ENCODE results near the gene DGCR2. TPM values are rescaled to one million over a fixed set of nuclear protein-coding genes. Genes with fewer than 3 reads are reported as not detected.

DGCR2 gene
- total RNA-seq, 6 experiments from 2014 or later: 19.8 to 31.7 (median 24.7) TPM

DNA sequence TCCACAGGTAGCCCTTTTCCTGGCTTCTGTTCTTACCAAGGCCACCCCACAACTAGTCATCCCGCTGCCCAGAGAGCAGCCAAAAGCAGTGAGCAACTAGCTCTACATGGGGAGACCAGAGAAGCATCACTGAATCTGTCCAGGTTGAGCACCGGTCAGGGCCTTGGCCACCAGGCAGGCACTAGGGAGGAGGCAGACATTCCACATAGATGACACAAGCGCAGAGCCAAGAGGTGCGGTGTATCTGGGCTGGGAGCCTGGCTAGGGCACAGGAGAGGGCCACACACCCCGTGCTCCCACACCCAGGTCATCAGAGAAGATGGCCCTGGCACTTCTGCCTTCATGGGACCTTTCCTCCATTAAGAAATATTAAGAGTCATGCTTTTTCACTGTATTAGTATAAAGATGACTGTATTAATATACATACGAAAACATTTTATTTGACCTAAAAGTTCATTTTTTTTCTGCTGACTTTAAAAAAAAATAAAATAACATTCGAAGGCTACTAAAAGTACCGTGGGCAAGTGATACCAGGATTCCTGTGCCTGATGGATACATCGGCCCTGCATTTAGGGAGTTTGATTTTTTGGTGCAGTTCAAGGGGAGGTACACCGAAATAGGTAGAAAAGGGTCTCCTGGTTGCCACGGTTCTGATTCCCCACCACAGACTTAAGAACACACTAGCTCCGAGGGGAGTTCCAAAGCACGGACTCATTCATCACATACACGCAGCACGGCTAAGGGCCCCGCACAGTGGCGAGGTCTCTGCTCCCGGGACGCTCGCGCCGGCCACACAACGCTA is 1.2 kb downstream of the DGCR2 start:
- WGBS (ENCODE audit: insufficient coverage, low coverage, low lambda C conversion rate, missing lambda C conversion rate): 15% methylated on average over 16 of the region's 23 CpGs
- DNase-seq (peak; percentile 77 to 78 (median 77)), ATAC-seq (peak; percentile 44 to 77 (median 59))
- intact Hi-C loops (cut with DNase I): no loop called here
- peak; percentile 19 for TF ChIP-seq POLR2A (IDR thresholded peaks at IDR 0.05)
- TF ChIP-seq, protein P1, sequence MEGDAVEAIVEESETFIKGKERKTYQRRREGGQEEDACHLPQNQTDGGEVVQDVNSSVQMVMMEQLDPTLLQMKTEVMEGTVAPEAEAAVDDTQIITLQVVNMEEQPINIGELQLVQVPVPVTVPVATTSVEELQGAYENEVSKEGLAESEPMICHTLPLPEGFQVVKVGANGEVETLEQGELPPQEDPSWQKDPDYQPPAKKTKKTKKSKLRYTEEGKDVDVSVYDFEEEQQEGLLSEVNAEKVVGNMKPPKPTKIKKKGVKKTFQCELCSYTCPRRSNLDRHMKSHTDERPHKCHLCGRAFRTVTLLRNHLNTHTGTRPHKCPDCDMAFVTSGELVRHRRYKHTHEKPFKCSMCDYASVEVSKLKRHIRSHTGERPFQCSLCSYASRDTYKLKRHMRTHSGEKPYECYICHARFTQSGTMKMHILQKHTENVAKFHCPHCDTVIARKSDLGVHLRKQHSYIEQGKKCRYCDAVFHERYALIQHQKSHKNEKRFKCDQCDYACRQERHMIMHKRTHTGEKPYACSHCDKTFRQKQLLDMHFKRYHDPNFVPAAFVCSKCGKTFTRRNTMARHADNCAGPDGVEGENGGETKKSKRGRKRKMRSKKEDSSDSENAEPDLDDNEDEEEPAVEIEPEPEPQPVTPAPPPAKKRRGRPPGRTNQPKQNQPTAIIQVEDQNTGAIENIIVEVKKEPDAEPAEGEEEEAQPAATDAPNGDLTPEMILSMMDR (IDR thresholded peaks at IDR 0.05): no peak
- Histone ChIP-seq H3K9me3 (no peaks in the 10 kb centered on the region), H3K27ac (peak overlapping the region; percentile 70 to 97 (median 93)), H3K4me3 (peak overlapping the region; percentile 55 to 99 (median 99)), H3K27me3 (no peaks in the 10 kb centered on the region), H3K36me3 (no peaks in the 10 kb centered on the region), H3K4me1 (peaks cover 0 to 21% (median 4%) of the 10 kb centered on the region in 4 donors)

DNA sequence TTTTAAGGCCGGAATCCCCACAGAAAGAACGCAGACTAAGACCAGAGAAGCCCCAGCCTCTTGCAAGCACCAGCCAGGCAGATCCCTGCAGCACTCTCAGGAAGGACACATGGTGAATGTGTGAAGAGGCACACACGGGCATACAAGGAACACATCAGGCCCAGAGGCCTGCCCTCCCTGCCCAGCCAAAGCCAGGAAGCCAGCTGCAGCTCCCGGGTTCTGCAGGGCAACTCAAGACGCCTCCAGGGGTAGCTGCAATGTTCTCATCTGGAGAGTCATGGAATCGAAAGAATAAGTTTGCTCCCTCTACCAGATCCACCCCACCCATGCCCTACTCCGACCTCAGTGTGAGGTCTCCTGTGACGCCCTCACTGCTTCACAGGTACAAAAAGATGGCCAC is 2.3 kb downstream of the DGCR2 start:
- no peak overlapping the region for H3K4me3 ChIP-seq
- H3K27ac ChIP-seq: no peak overlapping the region
- peaks cover 0 to 32% (median 6%) of the 10 kb centered on the region in 4 donors for H3K4me1 ChIP-seq
- no peak for ATAC-seq
- H3K27me3 ChIP-seq: no peaks in the 10 kb centered on the region
- no peak for DNase-seq
- 80% methylated on average over 3 of the region's 8 CpGs for WGBS (ENCODE audit: insufficient coverage, low coverage, low lambda C conversion rate, missing lambda C conversion rate)
- intact Hi-C loops (cut with DNase I): no loop called here
- H3K36me3 ChIP-seq: no peaks in the 10 kb centered on the region
- TF ChIP-seq, protein P1 (IDR thresholded peaks at IDR 0.05): no peak
- TF ChIP-seq POLR2A (IDR thresholded peaks at IDR 0.05): no peak
- H3K9me3 ChIP-seq: no peaks in the 10 kb centered on the region

DNA sequence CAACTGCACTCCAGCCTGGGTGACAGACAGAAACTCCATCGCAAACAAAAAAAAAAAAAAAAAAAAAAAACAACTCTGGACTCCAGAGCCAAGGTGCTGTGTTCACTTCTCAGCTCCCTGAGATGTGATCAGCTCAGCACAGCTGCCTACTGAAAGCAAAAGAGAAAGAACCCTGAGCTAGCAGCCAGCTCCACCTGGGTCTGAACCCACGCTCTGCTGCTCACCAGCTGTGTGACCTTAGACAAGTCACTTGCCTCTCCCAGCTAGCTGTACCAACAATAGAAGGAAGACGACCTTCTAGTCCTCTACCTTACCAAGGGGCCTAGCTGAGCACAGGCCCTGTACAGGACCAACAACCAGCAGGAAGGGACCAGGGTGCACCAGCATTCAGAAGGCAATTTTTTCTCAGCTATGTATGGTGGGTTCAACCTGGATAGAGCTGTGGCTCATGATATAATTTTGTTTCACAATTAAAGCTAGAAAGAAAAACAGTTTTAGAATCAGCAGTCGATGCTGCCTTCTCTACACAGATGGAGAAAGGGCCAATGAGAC is 3.8 kb downstream of the DGCR2 start:
- H3K27me3 ChIP-seq: no peaks in the 10 kb centered on the region
- peaks cover 0 to 35% (median 6%) of the 10 kb centered on the region in 4 donors for H3K4me1 ChIP-seq
- 90% methylated on average over 2 of the region's 4 CpGs for WGBS (ENCODE audit: insufficient coverage, low coverage, low lambda C conversion rate, missing lambda C conversion rate)
- no peak overlapping the region for H3K27ac ChIP-seq
- intact Hi-C loops (cut with DNase I): no loop called here
- DNase-seq: no peak
- TF ChIP-seq, protein P1 (IDR thresholded peaks at IDR 0.05): no peak
- TF ChIP-seq POLR2A (IDR thresholded peaks at IDR 0.05): no peak
- H3K4me3 ChIP-seq: no peak overlapping the region
- ATAC-seq: no peak
- H3K36me3 ChIP-seq: no peaks in the 10 kb centered on the region
- no peaks in the 10 kb centered on the region for H3K9me3 ChIP-seq

DNA sequence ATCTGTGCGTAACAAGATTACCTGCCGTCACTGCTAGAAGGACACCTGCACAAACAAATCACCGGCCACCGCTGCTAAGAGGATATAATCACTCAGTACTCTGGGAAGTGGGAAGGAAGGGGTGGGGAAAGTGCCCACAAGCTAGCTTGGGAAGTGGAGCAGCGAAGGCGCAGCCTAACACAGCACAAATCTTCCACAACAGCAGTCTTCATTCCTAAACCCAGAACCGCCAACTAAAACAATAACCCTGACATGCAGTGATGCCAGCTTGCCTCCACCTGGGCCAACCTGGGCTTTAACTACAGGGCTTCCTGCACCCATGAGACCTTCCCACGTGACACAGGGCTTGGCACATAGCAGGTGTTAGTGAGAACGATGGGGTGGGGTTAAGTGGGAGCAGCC is 5.1 kb downstream of the DGCR2 start:
- Histone ChIP-seq H3K27me3 (no peaks in the 10 kb centered on the region), H3K36me3 (no peaks in the 10 kb centered on the region), H3K27ac (no peak overlapping the region), H3K9me3 (no peaks in the 10 kb centered on the region), H3K4me1 (peaks cover 0 to 31% (median 6%) of the 10 kb centered on the region in 4 donors), H3K4me3 (no peak overlapping the region)
- TF ChIP-seq, protein P1 (IDR thresholded peaks at IDR 0.05): no peak
- TF ChIP-seq POLR2A (IDR thresholded peaks at IDR 0.05): no peak
- WGBS (ENCODE audit: insufficient coverage, low coverage, low lambda C conversion rate, missing lambda C conversion rate): 82% methylated on average over 7 of the region's 9 CpGs
- ATAC-seq (no peak), DNase-seq (no peak)
- intact Hi-C loops (cut with DNase I): no loop called here
